Thyroid gland (tissue), 4 donors: ENCODE data around the gene GPR137B. TPM values are rescaled to one million over a fixed set of nuclear protein-coding genes. Genes with fewer than 3 reads are reported as not detected.

Source experiments
- DNase-seq, 2 donors: peaks; one replicate each; pipeline ENCODE4 v3.0.0-alpha.2; 2019
- H3K27ac ChIP-seq, 3 donors: fragments of 200-600 bp; sonication (generic); 1 replicate in 2 of 3; 2 replicates in 1 of 3; pipeline ENCODE4 v1.5.1; 2016 to 2019; ENCODE audit warnings: mild to moderate bottlenecking in 1 of 3, moderate library complexity in 1 of 3
- H3K27me3 ChIP-seq: fragments of 200-600 bp; sonication (generic); one replicate; pipeline ENCODE4 v1.5.1; 2019
- H3K36me3 ChIP-seq, 2 donors: fragments of 200-600 bp; sonication (generic); one replicate each; pipeline ENCODE4 v1.5.1; 2016 to 2019
- H3K4me1 ChIP-seq, 2 donors: fragments of 200-600 bp; sonication (generic); one replicate each; pipeline ENCODE4 v1.5.1; 2017 to 2019
- H3K4me3 ChIP-seq, 3 donors: fragments of 200-600 bp; sonication (generic); replicated peaks in 1 of 3; 1 replicate in 2 of 3; 2 replicates in 1 of 3; pipeline ENCODE4 v1.5.1; 2016; ENCODE audit warnings: mild to moderate bottlenecking in 1 of 3
- H3K9me3 ChIP-seq: fragments of 200-600 bp; sonication (generic); one replicate; pipeline ENCODE4 v1.5.1; 2017
- POLR2A ChIP-seq, 2 donors: fragments of 450-650 bp; IDR thresholded peaks; one replicate each; pipeline ENCODE4 v1.6.1; 2017; ENCODE audit warnings: antibody characterized with exemption in 2 of 2, mild to moderate bottlenecking in 2 of 2, moderate library complexity in 1 of 2
- WGBS, 2 donors: methylation state at CpG; one replicate each; pipeline ENCODE4 v1.1.5; 2017; 5-methylcytosine and 5-hydroxymethylcytosine counted together
- intact Hi-C: fragments of 100-400 bp; cut with DNase I; formaldehyde crosslinking; loops from one replicate; pipeline ENCODE4 v1.15.1; 2023
- total RNA-seq, 4 donors: library from RNA; depleted of rRNA; stranded (reverse); fragments of >200 nt; gene quantifications; one replicate each; pipeline ENCODE4 v1.2.3, GENCODE V29; 2016
- TF ChIP-seq, protein P1 (sequence below), 6 experiments: fragments of 200-600 bp in 3 of 6; fragments of 450-650 bp in 3 of 6; sonication (generic) in 3 of 6; IDR thresholded peaks; one replicate each; pipeline ENCODE4 v1.5.1; 2016 to 2019; ENCODE audit warnings: antibody characterized with exemption in 6 of 6, mild to moderate bottlenecking in 2 of 6, inconsistent platforms in 1 of 6, moderate library complexity in 1 of 6

GPR137B gene
- total RNA-seq, 4 donors from 2014 or later = 15.1 to 30.0 (median 15.6) TPM

DNA sequence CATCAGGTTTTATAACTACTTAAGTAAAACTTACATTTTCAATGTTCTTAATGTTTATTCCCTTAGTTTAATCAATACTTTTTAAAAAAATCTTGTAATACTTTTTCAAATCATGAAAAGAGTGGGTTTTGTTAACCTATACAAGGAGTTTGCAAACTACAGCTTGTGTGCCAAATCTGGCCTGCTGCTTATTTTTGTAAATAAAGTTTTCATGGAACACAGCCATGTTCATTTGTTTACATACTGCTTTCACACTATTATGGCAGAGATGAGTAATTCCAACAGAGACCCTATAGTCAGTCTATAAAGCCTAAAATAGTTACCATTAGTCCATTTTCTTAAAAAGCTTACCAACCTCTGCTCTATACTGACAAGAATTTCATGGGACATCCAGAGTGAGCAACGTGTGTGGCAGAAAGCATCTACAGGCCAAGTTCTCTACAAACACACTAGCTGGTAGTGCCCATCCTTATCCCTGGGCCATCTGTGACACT is 96.8 kb downstream of the GPR137B start:
- intact Hi-C loops = no loop called here
- no peak for DNase-seq
- Histone ChIP-seq H3K36me3 (no peaks in the 10 kb centered on the region), H3K27ac (no peak overlapping the region), H3K9me3 (no peaks in the 10 kb centered on the region), H3K27me3 (no peaks in the 10 kb centered on the region), H3K4me1 (peaks cover 18 to 19% of the 10 kb centered on the region in 2 donors), H3K4me3 (no peak overlapping the region)
- 89 to 100% methylated on average over 1 of the region's 1 CpG for WGBS, 2 donors
- TF ChIP-seq, protein P1, sequence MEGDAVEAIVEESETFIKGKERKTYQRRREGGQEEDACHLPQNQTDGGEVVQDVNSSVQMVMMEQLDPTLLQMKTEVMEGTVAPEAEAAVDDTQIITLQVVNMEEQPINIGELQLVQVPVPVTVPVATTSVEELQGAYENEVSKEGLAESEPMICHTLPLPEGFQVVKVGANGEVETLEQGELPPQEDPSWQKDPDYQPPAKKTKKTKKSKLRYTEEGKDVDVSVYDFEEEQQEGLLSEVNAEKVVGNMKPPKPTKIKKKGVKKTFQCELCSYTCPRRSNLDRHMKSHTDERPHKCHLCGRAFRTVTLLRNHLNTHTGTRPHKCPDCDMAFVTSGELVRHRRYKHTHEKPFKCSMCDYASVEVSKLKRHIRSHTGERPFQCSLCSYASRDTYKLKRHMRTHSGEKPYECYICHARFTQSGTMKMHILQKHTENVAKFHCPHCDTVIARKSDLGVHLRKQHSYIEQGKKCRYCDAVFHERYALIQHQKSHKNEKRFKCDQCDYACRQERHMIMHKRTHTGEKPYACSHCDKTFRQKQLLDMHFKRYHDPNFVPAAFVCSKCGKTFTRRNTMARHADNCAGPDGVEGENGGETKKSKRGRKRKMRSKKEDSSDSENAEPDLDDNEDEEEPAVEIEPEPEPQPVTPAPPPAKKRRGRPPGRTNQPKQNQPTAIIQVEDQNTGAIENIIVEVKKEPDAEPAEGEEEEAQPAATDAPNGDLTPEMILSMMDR (IDR thresholded peaks at IDR 0.05) = no peak
- TF ChIP-seq POLR2A (IDR thresholded peaks at IDR 0.05) = no peak

DNA sequence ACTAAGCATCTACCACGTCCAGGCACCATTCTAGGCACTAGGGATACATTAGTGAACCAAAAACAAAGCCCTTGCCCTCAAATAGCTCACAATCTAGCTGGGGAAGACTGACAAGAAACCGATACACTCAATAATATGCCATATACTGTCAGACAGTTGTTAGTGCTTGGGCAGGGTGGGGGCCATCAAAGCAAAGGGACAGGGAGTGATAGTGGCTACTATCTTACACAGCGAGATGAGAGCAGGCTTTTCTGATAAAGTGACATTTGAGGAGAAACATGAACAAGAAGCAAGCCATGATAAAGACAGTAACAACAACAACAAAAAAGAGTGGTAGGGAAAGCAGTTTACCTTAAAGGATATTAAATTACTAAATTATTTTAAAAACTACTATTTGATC is 98.3 kb downstream of the GPR137B start:
- intact Hi-C loops = no loop called here
- H3K27me3 ChIP-seq = no peaks in the 10 kb centered on the region
- 98% methylated on average over 3 of the region's 3 CpGs for WGBS, 2 donors

DNA sequence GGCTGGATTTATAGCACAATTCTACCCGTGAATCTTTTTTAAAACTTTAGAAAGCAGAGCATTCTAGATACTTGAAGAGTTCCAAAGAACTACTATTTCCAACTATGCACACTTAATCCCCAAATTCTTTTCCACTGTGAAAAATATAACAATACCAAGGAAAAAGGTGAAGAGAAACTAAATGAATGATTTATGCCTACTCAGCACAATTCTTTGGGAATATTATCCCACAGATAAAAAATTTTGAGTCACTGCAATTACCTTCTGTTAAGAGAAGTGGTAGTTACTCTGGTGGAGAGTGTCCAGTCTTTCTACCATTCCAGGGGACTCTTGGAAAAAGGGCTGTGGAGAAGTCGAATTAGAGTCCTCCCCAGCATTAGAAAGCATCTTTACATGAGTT is 100.2 kb downstream of the GPR137B start:
- H3K4me3 ChIP-seq = no peak overlapping the region
- DNase-seq = no peak
- H3K27me3 ChIP-seq = no peaks in the 10 kb centered on the region
- no peak for TF ChIP-seq POLR2A (IDR thresholded peaks at IDR 0.05)
- TF ChIP-seq, protein P1 (IDR thresholded peaks at IDR 0.05) = no peak
- intact Hi-C loops = no loop called here
- no peaks in the 10 kb centered on the region for H3K9me3 ChIP-seq
- H3K36me3 ChIP-seq = no peaks in the 10 kb centered on the region
- no peak overlapping the region for H3K27ac ChIP-seq
- no peaks in the 10 kb centered on the region for H3K4me1 ChIP-seq
- WGBS, 2 donors = 86 to 88% methylated on average over 2 of the region's 2 CpGs

More for the DNA sequence above, 98.3 kb downstream of the GPR137B start:
- DNase-seq = no peak
- H3K4me1 ChIP-seq = peaks cover 7% of the 10 kb centered on the region in 2 donors
- no peak for TF ChIP-seq POLR2A (IDR thresholded peaks at IDR 0.05)
- TF ChIP-seq, protein P1 (IDR thresholded peaks at IDR 0.05) = no peak
- H3K4me3 ChIP-seq = no peak overlapping the region
- no peaks in the 10 kb centered on the region for H3K9me3 ChIP-seq
- H3K27ac ChIP-seq = no peak overlapping the region
- H3K36me3 ChIP-seq = no peaks in the 10 kb centered on the region

DNA sequence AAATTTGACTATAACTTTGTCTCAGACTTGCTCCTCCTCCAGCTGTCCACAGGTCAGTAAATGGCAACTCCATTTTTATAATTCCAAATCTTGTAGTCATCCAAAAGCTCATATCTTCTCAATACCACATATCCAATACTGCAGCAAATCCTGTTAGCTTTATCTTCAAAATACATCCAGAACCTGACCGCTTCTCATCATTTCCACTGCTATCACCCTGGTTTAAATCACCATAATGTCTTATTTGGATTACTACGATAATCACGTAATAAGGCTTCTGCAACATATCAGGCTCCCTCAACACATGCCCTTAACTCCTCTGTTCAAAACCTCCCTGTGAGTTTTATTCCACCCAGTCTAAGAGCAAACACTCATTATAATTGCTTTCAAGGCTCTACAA is 104.9 kb downstream of the GPR137B start:
- DNase-seq = no peak
- Histone ChIP-seq H3K4me3 (no peak overlapping the region), H3K27me3 (no peaks in the 10 kb centered on the region), H3K9me3 (no peaks in the 10 kb centered on the region), H3K36me3 (peaks cover 0 to 4% of the 10 kb centered on the region in 2 donors), H3K27ac (no peak overlapping the region), H3K4me1 (no peaks in the 10 kb centered on the region)
- no peak for TF ChIP-seq POLR2A (IDR thresholded peaks at IDR 0.05)
- intact Hi-C loops = no loop called here
- WGBS, 2 donors = 96 to 97% methylated on average over 3 of the region's 3 CpGs

DNA sequence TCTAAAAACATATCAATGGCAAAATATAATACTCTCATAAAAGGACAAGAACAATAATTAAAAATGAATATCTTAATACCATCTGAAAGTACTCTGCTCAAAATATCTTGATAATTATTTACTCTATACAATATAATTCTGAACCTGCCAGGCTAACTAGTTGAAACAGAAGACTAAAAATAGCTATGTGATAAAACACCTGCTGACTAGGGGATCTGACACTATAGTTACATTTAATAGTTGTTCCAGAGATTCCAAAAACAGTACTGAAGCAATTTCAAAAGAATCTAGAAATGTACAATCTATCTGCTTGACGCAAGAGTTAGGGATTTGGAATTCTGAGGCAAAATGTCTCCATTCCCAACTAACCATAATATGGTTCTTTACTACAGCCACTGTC is 109.2 kb downstream of the GPR137B start:
- 98 to 100% methylated on average over 1 of the region's 1 CpG for WGBS, 2 donors
- H3K27me3 ChIP-seq = no peaks in the 10 kb centered on the region
- no peaks in the 10 kb centered on the region for H3K9me3 ChIP-seq
- H3K36me3 ChIP-seq = peaks cover 0 to 4% of the 10 kb centered on the region in 2 donors
- intact Hi-C loops = no loop called here
- H3K4me3 ChIP-seq = no peak overlapping the region
- TF ChIP-seq, protein P1 (IDR thresholded peaks at IDR 0.05) = no peak
- no peak for TF ChIP-seq POLR2A (IDR thresholded peaks at IDR 0.05)
- H3K4me1 ChIP-seq = peaks cover 0 to 6% of the 10 kb centered on the region in 2 donors
- H3K27ac ChIP-seq = no peak overlapping the region
- DNase-seq = no peak
